HG02759 (cell line): ENCODE data around the gene MAP3K19.
"Not testable (repeated sequence)": the region's sequence is repeated elsewhere in the genome, so short reads cannot be mapped to it uniquely, and the experiment has no call there.

Experiments used
- ATAC-seq: cut with Tn5 transposase; IDR thresholded peaks from one replicate; pipeline ENCODE4 v1.9.1; 2021; ENCODE audit warnings: mild to moderate bottlenecking, moderate library complexity; ENCODE audit not compliant: unreplicated experiment

MAP3K19 gene

DNA sequence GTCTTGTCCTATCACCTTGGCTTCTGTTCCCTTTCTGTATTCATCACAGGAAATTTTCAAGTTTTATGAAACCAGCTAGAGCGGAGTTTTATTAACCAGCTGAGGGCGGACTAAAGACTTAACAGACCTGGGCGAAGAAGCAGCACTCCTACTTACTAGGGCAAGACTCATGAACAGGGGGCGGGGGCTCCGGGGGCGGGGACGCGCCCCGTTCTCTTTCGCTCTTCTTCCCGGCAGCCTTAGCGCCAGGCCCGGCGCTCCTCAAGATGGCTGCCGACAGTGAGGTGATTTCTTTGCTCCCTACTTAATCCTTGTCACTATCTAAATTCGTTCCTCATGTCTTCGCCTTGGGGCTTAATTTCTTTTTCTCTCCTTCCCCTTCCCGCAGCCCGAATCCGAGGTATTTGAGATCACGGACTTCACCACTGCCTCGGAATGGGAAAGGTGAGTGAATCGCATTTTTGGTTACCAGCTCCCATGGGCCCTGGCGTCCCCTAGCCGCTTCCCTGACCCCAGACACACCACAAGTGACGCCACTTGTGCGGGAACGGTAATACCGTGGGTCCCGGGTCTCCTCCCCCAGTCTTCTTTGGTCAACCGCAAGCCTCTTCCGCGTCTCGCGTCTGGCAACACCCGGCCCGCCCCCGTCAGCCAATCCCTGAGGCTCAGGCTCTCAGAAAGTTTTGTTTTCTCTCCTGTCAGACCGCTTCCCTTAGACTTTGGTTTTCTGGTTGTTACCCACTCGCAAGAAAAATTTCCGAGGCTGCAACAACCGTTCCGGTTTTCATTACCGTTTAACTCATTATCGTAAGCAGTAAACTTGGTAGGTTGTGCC is 5.0 kb upstream of the MAP3K19 start, which contains the start of gene RAB3GAP1:
RAB3GAP1 (plus strand) TSS at position 251 of the 835 bp plus-strand sequence; CDS start at position 267, 16 bp downstream.
- peak; percentile 87 for ATAC-seq

- no peak for ATAC-seq
Observed at GRCh38 chr2:135050684-135051083, 3.4 kb upstream of the MAP3K19 start.

DNA sequence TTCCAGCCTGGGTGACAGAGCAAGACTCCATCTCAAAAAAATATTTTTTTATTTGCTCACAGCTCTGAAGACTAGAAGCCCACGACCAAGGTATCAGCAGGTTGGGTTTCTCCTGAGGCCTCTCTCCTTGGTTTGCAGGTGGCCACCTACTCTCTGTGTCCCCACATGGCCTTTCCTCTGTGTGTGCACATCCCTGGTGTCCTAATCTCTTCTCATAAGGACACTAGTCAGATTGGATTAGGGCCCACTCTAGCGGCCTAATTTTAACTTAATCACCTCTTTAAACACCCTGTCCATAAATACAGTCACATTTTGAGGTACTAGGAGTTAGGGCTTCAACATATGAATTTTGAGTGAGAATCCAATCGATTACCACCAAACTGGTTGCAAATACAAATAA is 2.9 kb upstream of the MAP3K19 start:
- no peak for ATAC-seq

DNA sequence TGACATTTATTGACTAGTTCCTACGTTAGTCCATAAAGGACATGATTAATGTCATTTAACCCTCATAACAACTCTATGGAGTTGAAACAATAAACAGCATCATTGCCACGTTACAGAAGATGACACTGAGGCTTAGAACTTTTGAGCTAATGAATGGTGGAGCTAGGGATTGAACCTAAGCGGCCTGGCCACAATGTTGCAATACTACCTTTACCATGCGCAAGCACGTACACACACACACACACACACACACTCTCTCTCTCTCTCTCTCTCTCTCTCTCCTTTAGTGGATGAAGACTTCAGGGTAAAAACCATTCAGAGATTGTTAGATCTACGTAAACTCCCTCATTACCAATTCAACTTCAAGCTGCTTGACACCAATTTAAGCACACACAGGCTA is 875 bp upstream of the MAP3K19 start:
- no peak for ATAC-seq

DNA sequence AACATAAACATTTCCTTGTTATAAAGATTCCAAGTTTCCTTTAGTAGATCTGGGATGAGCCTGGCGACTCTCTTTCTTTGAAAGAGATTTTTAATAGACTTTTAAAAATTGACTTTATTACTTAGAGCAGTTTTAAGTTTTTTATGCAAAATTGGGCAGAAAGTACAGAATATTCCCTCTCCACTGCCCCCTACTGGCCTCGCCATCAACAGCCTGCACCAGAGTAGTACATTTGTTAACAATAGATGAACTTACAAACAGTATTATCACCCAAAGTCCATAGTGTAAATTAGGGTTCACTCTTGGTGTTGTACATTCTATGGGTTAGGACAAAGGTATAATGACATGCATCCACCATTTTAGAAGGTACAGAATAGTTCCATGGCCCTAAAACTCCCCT is 3.9 kb downstream of the MAP3K19 start:
- ATAC-seq: no peak

GRCh38 chr2:135037831-135038230 is 9.4 kb downstream of the MAP3K19 start:
- no peak for ATAC-seq

GRCh38 chr2:135033216-135033615 is 14.0 kb downstream of the MAP3K19 start:
- not testable (repeated sequence) for ATAC-seq

DNA sequence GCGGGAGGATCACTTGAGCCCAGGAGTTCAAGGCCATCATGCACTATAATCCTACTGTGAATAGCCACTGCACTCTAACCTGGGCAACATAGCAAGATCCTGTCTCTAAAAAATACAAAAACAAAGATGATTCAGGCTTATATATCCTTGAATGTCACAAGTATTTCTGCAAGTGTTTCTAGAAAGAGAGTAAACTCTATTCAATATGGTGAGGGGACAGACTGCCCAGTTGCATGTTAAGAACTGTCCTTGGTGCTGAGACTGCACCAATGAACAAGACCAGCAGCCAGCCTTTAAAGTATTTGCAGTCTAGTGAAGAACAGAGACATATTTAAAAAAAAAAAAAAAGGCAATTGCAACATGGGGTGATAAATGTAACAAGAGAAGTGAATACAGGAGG is 16.4 kb downstream of the MAP3K19 start:
- no peak for ATAC-seq

DNA sequence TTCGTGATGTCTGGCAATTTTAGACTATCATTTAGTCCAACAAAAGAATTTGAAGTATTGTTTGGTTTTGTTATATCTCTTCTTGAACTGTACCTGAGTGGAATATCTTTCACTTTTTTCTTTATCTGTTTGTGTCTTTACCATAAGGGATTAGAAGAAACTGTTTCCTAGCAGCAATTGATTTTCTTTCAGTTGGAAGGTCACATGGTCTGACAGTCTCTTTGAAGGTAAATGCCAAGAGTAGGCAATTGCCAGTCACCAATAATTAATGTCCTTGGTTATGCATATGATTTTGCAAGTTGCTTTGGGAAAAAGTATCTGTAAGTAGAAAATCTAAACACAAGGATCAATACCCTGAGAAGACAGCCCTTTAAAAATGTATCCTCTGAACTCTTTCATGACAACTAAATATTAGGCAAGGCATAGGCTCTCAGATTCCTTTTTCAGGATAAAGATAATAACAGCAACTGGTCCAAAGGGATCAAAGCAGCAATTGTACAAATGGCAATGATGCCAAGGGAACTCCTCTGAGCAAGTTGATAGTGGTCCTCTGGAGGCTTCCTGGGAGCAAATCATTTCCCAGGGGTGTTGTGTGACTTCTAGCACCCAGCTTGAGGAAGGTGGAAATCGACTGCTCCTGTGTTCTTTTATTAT is 17.6 kb downstream of the MAP3K19 start:
- no peak for ATAC-seq

DNA sequence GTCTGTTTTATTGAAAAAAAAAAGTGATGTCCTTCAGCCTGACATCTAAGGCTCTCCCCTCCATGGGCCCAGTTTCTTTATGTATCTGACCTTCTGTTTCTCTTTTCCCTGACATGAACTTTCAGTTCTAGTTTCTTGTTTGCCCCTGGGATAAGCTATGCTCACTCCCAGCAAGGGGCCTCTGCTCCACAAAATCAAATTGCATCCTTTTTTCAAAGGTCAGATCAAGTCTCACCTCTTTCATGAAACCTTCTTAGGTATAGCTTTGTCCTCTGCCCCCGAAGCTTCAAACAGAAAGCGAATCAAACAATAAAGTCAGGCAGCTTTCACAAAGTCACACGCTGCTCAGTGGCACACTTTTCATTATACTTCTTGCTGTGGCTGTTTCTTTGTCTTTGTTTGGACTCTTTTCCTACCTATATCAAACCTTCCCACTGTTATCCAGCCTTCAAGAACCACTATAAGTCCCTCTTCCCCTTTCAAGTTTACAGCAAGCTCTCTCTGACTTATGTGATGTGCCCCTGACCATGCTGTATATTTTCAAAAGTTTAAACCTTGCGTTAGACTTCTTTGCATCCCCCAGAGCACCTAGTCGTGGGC is 23.3 kb downstream of the MAP3K19 start:
- no peak for ATAC-seq

- no peak for ATAC-seq
Observed at GRCh38 chr2:135022952-135023880, 24.0 kb downstream of the MAP3K19 start.

- no peak for ATAC-seq
Observed at GRCh38 chr2:135021618-135022017, 25.6 kb downstream of the MAP3K19 start.

DNA sequence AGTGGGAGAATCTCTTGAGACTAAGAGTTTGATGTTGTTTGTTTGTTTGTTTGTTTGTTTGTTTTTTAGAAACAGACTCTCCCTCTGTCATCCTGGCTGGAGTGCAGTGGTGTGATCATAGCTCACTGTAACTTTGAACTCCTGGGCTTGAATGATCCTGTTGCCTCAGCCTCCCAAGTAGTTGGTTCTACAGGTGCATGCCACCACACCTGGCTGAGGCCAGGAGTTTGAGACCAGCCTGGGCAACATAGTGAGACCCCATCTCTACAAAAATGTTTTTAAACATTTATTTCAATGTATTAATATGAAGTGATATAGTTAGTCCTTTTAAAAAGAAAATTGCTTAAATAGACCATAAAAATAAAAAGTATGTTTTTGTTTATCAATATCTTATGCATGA is 35.6 kb downstream of the MAP3K19 start:
- ATAC-seq: no peak

GRCh38 chr2:135010200-135010942 is 36.9 kb downstream of the MAP3K19 start:
- ATAC-seq: no peak

DNA sequence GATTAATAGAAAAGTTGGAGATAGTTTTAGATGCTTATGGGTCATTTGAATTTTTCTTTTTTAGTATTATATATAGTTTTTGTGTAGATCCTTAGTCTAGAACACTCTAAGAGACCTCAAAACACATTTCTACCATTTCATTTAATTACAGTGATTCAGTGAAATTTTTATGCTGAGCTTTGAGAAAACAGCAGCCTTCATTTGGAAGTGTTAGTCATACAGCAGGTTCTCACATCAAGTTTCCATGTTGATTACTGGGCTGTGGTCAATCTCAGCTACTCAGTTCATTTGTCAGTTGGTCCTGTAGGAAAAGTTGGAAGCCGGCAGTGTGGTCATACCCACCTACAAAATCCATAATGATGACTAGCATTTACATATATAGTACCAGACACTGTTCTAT is 37.9 kb downstream of the MAP3K19 start:
- ATAC-seq: no peak

- no peak for ATAC-seq
Observed at GRCh38 chr2:135005753-135006152, 41.5 kb downstream of the MAP3K19 start.

- ATAC-seq: peak; percentile 98
Observed at GRCh38 chr2:135004005-135004746, 43.1 kb downstream of the MAP3K19 start.

DNA sequence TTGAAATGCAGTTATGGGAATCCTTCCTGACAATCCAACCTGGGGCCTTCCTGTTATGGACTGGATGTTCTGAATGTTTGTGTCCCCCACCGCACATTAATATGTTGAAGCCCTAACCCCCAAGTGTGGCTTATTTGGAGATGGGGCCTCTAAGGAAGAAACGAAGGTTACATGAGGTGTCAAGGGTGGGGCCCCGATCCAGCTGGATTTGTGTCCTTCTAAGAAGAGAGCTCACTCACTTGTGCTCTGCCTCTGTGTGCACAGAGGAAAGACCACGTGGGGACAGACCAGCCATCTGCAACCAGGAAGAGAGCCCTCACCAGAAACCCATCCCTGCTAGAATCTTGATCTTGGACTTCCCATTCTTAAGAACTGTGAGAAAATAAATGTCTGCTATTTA is 44.4 kb downstream of the MAP3K19 start:
- no peak for ATAC-seq

DNA sequence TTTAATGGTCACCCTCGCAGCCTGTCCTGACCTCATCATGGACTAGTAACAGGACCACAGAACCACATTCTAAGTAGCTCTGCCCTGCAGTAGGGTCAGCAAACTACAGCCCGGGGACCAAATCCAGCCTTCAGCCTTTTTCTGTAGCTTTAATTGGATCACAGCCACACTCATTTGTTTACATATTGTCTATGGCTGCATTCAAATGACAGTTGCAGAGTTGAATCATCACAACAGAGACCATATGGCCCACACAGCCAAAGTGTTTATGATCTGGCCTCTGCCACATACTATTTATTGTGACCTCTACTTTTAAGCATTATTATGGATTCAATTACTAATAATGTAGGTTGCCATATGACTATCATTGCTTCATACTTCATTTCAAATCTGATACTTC is 47.7 kb downstream of the MAP3K19 start:
- no peak for ATAC-seq
